ENCODE data around the gene HTT. TPM values are rescaled to one million over a fixed set of nuclear protein-coding genes. Genes with fewer than 3 reads are reported as not detected.

HTT gene
- polyA plus RNA-seq, 1 donor from 2014 or later: 11.5 TPM

DNA sequence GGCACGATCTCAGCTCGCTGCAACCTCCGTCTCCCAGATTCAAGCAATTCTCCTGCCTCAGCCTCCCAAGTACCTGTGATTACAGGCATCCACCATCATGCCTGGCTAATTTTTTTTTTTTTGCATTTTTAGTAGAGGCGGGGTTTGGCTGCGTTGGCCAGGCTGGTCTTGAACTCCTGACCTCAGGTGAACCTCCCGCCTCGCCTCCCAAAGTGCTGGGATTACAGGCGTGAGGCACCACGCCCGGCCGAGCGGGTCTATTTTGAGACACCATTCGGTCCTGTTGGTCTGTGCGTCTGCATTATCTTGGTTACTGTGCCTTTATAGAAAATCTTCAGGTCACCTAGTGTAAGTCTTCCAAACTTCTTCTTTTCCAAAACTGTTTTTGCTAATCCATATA is 196.7 kb downstream of the HTT start:
- Histone ChIP-seq H3K27me3 (ENCODE audit: insufficient read depth, low read depth, low read length) (no peaks in the 10 kb centered on the region), H3K9me3 (ENCODE audit: low read length) (no peaks in the 10 kb centered on the region), H3K9ac (ENCODE audit: low read length) (no peak overlapping the region), H3K27ac (ENCODE audit: low read length) (no peak overlapping the region), H2AFZ (ENCODE audit: low read depth, low read length) (no peak overlapping the region), H3K36me3 (ENCODE audit: insufficient read depth, low read length) (no peaks in the 10 kb centered on the region), H3K4me3 (ENCODE audit: low read length) (no peak overlapping the region), H3K9me2 (ENCODE audit: insufficient read depth, low read length) (no peaks in the 10 kb centered on the region), H3K4me2 (ENCODE audit: low read length) (no peak overlapping the region), H4K20me1 (ENCODE audit: insufficient read depth) (no peaks in the 10 kb centered on the region), H3F3A (ENCODE audit: insufficient read depth, low read length, poor library complexity, severe bottlenecking) (no peaks in the 10 kb centered on the region), H3K79me2 (replicated peaks; ENCODE audit: insufficient read depth, low read length) (no peaks in the 10 kb centered on the region)
- TF ChIP-seq EP300 (conservative IDR thresholded peaks at IDR 0.05; ENCODE audit: poor library complexity, severe bottlenecking) (no peak), EZH2 (IDR thresholded peaks at IDR 0.05; ENCODE audit: borderline replicate concordance, insufficient read depth, low read length, poor library complexity, severe bottlenecking) (no peak), RAD21 (conservative IDR thresholded peaks at IDR 0.05) (no peak), SMC3 (conservative IDR thresholded peaks at IDR 0.05; ENCODE audit: poor library complexity) (no peak), MXI1 (conservative IDR thresholded peaks at IDR 0.05; ENCODE audit: poor library complexity, severe bottlenecking) (no peak), POLR2AphosphoS5 (IDR thresholded peaks at IDR 0.05) (no peak), TAF1 (IDR thresholded peaks at IDR 0.05; ENCODE audit: low read depth) (no peak)
- TF ChIP-seq, protein P1, sequence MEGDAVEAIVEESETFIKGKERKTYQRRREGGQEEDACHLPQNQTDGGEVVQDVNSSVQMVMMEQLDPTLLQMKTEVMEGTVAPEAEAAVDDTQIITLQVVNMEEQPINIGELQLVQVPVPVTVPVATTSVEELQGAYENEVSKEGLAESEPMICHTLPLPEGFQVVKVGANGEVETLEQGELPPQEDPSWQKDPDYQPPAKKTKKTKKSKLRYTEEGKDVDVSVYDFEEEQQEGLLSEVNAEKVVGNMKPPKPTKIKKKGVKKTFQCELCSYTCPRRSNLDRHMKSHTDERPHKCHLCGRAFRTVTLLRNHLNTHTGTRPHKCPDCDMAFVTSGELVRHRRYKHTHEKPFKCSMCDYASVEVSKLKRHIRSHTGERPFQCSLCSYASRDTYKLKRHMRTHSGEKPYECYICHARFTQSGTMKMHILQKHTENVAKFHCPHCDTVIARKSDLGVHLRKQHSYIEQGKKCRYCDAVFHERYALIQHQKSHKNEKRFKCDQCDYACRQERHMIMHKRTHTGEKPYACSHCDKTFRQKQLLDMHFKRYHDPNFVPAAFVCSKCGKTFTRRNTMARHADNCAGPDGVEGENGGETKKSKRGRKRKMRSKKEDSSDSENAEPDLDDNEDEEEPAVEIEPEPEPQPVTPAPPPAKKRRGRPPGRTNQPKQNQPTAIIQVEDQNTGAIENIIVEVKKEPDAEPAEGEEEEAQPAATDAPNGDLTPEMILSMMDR (IDR thresholded peaks at IDR 0.05; ENCODE audit: poor library complexity, severe bottlenecking): no peak
- TF ChIP-seq, protein P2, sequence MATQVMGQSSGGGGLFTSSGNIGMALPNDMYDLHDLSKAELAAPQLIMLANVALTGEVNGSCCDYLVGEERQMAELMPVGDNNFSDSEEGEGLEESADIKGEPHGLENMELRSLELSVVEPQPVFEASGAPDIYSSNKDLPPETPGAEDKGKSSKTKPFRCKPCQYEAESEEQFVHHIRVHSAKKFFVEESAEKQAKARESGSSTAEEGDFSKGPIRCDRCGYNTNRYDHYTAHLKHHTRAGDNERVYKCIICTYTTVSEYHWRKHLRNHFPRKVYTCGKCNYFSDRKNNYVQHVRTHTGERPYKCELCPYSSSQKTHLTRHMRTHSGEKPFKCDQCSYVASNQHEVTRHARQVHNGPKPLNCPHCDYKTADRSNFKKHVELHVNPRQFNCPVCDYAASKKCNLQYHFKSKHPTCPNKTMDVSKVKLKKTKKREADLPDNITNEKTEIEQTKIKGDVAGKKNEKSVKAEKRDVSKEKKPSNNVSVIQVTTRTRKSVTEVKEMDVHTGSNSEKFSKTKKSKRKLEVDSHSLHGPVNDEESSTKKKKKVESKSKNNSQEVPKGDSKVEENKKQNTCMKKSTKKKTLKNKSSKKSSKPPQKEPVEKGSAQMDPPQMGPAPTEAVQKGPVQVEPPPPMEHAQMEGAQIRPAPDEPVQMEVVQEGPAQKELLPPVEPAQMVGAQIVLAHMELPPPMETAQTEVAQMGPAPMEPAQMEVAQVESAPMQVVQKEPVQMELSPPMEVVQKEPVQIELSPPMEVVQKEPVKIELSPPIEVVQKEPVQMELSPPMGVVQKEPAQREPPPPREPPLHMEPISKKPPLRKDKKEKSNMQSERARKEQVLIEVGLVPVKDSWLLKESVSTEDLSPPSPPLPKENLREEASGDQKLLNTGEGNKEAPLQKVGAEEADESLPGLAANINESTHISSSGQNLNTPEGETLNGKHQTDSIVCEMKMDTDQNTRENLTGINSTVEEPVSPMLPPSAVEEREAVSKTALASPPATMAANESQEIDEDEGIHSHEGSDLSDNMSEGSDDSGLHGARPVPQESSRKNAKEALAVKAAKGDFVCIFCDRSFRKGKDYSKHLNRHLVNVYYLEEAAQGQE (IDR thresholded peaks at IDR 0.05; ENCODE audit: borderline replicate concordance): no peak

DNA sequence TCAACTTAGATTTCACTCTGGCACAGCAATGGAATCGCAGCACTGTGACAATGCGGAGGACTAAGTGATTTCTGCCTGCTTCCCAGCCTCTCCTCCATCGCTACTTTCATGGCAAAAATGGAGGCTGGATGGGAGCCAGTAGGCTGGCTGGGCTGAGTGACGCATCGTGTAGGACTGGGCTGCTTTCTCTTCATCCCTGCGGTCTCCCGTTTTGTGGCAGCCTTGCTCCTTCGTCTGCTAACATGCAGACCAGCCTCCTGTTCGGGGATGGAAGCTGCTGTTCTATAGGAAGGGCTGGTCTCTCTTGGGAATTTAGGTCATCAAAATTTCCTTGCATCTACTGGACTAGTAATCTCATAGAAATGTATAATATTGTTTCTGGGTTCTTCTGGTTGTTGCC is 202.5 kb downstream of the HTT start:
- no peaks in the 10 kb centered on the region for H3K9me3 ChIP-seq (ENCODE audit: low read length)
- H2AFZ ChIP-seq (ENCODE audit: low read depth, low read length): no peak overlapping the region
- no peak overlapping the region for H3K4me3 ChIP-seq (ENCODE audit: low read length)

More for the DNA sequence above, 202.5 kb downstream of the HTT start:
- H3K27me3 ChIP-seq (ENCODE audit: insufficient read depth, low read depth, low read length): no peaks in the 10 kb centered on the region
- H3K4me2 ChIP-seq (ENCODE audit: low read length): no peak overlapping the region
- TF ChIP-seq SMC3 (conservative IDR thresholded peaks at IDR 0.05; ENCODE audit: poor library complexity) (no peak), POLR2AphosphoS5 (IDR thresholded peaks at IDR 0.05) (no peak), EZH2 (IDR thresholded peaks at IDR 0.05; ENCODE audit: borderline replicate concordance, insufficient read depth, low read length, poor library complexity, severe bottlenecking) (no peak), EP300 (conservative IDR thresholded peaks at IDR 0.05; ENCODE audit: poor library complexity, severe bottlenecking) (no peak), TAF1 (IDR thresholded peaks at IDR 0.05; ENCODE audit: low read depth) (no peak), MXI1 (conservative IDR thresholded peaks at IDR 0.05; ENCODE audit: poor library complexity, severe bottlenecking) (no peak), RAD21 (conservative IDR thresholded peaks at IDR 0.05) (no peak)
- TF ChIP-seq, protein P1 (IDR thresholded peaks at IDR 0.05; ENCODE audit: poor library complexity, severe bottlenecking): no peak
- TF ChIP-seq, protein P2 (IDR thresholded peaks at IDR 0.05; ENCODE audit: borderline replicate concordance): no peak
- no peaks in the 10 kb centered on the region for H3F3A ChIP-seq (ENCODE audit: insufficient read depth, low read length, poor library complexity, severe bottlenecking)
- no peaks in the 10 kb centered on the region for H3K9me2 ChIP-seq (ENCODE audit: insufficient read depth, low read length)
- H3K36me3 ChIP-seq (ENCODE audit: insufficient read depth, low read length): no peaks in the 10 kb centered on the region
- no peak overlapping the region for H3K9ac ChIP-seq (ENCODE audit: low read length)
- H3K27ac ChIP-seq (ENCODE audit: low read length): no peak overlapping the region
- H3K79me2 ChIP-seq (replicated peaks; ENCODE audit: insufficient read depth, low read length): no peaks in the 10 kb centered on the region
- no peaks in the 10 kb centered on the region for H4K20me1 ChIP-seq (ENCODE audit: insufficient read depth)
